GM19455 (cell line): ENCODE data around the gene GINS2.

ENCODE experiments used
- ATAC-seq: cut with Tn5 transposase; IDR thresholded peaks from one replicate; pipeline ENCODE4 v1.9.1; 2021; ENCODE audit not compliant: unreplicated experiment

The GINS2 gene

GRCh38 chr16:85655216-85656129 lies 33.3 kb downstream of the GINS2 start:
- ATAC-seq = no peak

GRCh38 chr16:85654251-85655095 lies 34.3 kb downstream of the GINS2 start:
- no peak for ATAC-seq

DNA sequence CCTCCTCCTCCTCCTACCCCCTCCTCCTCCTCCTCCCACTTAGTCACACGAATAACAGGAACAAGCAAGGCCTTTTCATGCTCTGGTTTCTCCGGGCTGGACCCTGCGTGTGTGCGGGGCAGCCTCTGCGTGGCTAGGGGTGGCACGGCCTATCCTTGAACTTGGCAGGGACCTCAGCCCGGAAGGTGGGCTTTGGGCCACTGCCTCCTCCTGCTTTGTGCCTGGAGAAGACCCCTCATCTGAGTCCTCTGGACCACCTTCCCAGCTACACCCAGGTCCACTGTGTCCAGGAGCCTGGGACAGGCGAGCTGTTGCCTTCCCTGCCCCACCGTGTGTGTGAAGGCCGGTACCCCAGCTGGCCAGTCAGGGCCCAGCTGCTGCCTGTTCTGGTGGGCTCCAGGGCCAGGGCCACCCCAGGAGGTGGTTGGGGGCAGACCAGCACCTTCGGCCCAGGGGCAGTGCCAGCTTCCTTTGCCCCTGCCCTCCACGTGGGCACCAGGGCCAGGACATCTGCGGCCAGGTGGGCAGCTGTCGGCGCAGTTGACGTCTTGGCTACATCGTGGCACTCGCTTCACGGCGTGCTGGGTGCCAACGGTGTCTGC lies 35.4 kb downstream of the GINS2 start:
- ATAC-seq = no peak

DNA sequence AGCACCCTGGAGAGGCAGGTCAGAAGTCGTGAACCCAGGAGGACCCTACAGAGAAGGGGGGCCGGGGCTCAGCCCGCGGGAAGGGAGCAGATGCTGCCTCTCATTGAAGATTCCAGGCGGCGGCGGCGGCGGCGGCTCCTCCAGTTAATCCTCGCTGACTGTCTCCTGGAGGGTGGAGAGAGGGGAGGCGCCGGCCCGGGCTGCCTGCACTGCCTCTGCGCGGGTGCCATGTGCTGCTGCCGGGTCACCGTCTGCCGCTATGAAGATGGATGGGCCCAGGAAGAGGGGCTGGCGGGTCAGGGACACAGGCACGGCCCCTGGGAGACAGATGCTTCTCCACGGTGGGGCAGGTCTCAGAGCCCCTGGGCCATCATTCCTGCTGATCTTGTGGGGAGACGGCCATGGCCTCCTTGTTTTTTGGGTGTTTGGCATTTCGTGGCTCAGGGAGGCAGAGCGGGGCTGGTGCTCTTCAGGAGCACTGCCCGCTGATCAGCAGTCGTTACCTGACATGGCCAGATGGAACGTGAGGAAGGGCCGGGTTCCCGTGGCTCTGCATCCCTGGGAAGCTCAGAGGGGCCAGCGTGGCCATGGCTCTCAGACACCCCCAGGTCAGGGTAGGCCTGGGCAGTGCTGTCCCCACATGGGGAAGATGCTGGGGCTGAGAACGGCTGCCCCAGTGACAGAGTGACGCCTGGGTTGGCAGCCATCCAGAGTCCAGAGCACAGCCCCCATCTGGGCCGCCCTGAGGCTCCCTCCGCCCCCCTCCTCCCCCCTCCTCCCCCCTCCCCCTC lies 36.1 kb downstream of the GINS2 start:
- ATAC-seq = no peak

GRCh38 chr16:85651629-85652430 lies 36.9 kb downstream of the GINS2 start:
- ATAC-seq = no peak

DNA sequence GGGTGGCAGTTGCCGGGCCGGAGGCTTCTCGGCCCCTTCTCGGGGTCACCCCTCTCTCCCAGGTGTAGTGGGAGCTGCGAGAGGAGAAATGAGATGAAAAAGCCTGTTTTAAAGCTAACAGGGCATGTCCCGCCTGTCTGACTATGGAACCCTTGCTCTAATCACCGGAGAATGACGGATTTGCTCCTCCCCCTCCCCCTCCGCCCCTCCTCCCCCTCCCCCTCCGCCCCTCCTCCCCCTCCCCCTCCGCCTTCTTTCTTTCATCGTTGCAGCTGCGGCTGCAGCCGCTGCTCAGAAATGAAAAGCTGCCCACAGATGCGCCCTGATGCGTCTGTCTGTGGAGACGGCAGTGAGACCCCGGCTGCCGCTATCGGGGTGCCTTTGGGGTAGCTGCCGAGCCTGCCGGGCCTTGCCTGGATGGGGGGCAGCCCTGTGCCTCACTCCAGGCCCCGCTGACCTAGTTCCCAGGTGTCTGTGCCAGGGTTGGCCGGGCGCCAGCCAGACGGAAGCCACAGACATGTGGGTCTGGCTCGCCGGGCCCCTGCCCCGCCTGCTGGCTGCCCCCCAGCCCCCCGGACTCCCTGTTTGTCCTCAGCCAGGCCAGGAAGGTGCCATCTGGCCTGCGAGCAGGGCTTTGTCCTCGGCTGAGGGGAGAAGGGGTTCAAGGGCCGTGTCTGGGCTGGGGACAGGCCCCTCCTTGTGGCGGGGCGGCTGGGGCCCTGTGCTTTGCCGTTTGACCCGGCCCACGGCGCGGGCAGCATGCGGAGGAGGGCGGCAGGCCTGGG lies 37.7 kb downstream of the GINS2 start:
- no peak for ATAC-seq

DNA sequence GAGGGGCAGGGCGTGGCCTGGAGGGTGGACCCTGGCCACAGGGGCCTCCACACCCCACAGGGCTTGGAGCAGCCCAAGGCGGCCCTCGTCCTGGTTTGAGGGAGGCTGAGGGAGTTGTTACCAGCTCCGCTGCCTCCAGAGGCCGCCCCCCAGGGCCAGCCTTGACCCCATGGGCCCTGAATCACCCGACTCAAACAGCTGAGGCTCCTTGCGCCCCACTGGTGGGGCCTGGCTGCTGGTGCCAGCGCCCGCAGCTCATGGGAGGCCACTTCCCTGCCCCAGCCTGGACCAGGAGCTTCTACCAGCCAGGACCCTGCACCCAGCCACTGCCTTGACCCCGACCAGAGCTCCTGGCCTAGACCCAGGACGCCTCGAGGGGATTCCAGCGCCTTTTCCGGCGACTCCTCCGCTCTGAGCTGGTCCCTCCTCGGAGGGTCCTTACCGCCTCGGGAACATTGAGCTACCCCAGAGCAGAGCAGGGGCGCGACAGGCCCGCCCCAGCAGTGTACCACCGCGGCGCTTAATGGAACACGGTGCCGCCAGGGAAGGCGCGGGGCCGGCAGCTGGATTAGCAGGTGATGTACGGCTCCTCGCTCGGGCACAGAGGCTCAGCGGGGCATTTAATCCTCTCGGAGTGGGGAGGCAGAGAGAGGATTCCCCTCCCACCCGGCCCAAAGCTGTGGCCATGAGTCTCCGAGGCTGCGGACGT lies 38.5 kb downstream of the GINS2 start:
- no peak for ATAC-seq

GRCh38 chr16:85649411-85650134 lies 39.2 kb downstream of the GINS2 start:
- ATAC-seq = no peak

- no peak for ATAC-seq
These were observed 39.9 kb downstream of the GINS2 start for GRCh38 chr16:85648805-85649204.

- ATAC-seq = no peak
These were observed 40.6 kb downstream of the GINS2 start for GRCh38 chr16:85648070-85648714.

- no peak for ATAC-seq
These were observed 41.8 kb downstream of the GINS2 start for GRCh38 chr16:85646976-85647375.

DNA sequence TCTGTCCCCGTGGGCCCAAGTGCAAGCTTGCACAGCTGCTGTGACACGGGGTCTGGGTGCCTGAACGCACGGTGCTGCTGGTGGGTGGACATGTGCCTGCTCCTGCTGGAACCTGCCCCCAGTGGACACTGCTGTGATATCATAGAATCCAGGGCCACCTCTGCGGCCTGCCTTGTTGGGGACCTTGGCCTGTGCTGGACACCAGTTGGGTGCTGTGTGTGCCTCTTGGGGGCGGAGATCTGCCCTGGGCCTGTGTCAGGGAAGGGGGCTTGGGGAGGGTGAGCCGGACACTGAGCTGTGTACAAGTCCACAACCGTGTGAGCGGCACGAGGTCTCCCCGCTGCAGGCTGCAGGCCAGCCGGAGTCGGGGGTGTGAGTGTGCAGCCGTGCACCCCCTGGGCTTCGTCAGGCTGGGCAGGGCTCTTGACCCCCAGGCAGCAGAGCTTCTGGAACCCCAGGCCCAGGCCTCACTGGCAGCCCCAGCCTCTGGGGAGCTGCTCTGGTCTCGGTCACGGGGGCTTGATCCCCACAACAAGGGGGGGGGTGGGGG lies 42.3 kb downstream of the GINS2 start:
- no peak for ATAC-seq

- ATAC-seq = no peak
These were observed 43.6 kb downstream of the GINS2 start for GRCh38 chr16:85645021-85645589.

- ATAC-seq = no peak
These were observed 44.6 kb downstream of the GINS2 start for GRCh38 chr16:85644093-85644712.

DNA sequence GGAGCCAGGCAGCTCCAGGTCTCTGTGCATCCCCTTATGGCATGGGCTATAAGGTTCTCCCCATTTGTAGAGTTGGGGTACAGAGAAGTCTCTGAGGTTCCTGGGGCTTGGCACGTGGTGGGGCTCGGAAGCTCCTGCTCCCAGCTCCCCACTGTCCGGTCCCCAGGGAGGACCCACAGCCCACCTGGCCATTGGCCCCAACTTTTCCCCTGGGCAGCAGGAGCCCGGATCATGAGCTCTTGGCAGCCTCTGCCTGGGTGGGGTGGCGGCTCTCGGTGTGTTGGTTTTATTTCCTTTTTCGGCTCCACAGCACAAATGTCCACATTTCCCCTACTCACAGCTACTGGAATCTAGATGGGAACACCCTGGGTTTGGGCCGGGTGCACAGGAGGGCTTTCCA lies 45.1 kb downstream of the GINS2 start:
- no peak for ATAC-seq

DNA sequence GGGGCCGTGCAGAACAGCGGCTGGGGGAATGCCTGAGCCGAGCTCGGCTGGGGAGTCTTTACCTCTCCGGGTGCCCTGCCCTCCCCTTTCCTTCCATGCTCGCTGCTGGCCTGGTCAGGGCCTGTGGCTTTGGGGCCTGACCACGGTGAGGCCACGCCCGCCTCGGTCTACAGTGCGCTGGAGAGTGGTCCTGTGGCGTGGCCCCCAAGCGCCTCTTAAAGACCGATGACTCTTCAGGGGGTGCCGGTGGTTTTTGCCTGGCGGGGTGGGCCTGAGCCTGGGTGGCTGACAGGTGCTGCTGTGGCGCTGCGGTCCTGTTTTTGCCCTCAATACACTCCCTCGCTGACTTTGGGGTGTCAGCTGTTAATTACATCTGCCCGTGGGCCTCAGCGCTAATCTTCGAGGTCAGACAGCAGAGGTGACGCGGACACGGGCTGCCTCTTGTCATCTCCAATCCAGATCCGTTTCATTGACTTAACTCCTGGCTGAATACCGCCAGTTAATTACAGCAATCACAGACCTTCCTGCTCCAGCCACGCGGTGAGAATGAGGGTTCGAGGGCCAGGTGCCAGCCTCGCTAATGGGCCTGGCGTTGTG lies 45.9 kb downstream of the GINS2 start:
- ATAC-seq = no peak
